Upper lobe of left lung (tissue), 4 donors: ENCODE results near the gene PHF23.

Experiments used
- CTCF ChIP-seq, 6 experiments: fragments of 450-650 bp in 4 of 6; fragments of 200-600 bp in 2 of 6; sonication (generic) in 2 of 6; IDR thresholded peaks; one replicate each; pipeline ENCODE4 v1.5.1; 2016 to 2019; ENCODE audit warnings: antibody characterized with exemption in 6 of 6
- POLR2A ChIP-seq, 4 donors: fragments of 450-650 bp; IDR thresholded peaks; one replicate each; pipeline ENCODE4 v1.5.1; 2016 to 2017; ENCODE audit warnings: antibody characterized with exemption in 4 of 4, mild to moderate bottlenecking in 2 of 4
- POLR2AphosphoS5 ChIP-seq, 2 donors: sonication (generic); formaldehyde crosslinking; IDR thresholded peaks; one replicate each; pipeline ENCODE4 v1.5.1; 2017; ENCODE audit warnings: antibody characterized with exemption in 2 of 2

DNA sequence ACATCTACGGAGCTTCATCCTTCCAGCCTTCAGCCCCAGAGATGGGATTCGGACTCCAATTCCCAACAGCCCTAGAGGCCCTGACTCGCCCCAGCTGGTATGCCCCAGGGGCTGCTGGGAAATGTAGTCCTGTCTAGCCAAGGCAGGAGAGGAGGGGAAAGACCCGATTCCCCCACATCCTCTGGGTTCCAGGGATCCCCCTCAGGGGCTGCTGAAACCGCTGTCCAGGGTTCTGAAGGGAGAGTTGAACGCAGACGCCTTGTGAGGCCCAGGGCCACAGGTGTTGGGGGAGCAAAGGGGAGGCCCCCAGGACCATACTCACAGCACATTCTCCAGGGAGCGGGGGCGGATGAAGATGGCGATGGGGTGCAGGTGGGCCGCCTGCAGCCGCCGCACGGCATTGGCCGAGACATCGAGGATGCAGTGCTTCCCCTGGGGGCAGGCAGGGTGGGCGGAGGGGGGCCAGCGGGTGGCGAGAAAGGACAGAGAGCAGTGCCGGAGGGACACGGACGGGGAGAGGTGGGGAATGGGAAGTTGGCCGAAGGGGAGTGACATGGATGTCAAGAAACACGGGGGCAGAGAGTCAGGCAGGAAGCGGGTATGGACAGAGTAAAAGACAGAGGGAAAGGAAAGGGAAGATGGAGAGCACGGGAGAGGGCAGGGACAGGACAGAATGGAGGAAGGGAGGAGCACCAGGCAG lies 47.5 kb downstream of the PHF23 start:
- no peak for TF ChIP-seq CTCF (IDR thresholded peaks at IDR 0.05)
- TF ChIP-seq POLR2A (IDR thresholded peaks at IDR 0.05): no peak
- TF ChIP-seq POLR2AphosphoS5 (IDR thresholded peaks at IDR 0.05): no peak
